GM19043 (cell line): ENCODE data around the gene TYMS.

Experiments
- ATAC-seq: cut with Tn5 transposase; IDR thresholded peaks from one replicate; pipeline ENCODE4 v1.9.1; 2021; ENCODE audit warnings: low read depth; ENCODE audit not compliant: unreplicated experiment

TYMS gene

GRCh38 chr18:644395-645004 is 13.0 kb upstream of the TYMS start:
- ATAC-seq = no peak

GRCh38 chr18:647304-647703 is 10.1 kb upstream of the TYMS start:
- no peak for ATAC-seq

GRCh38 chr18:649341-649740 is 8.1 kb upstream of the TYMS start:
- ATAC-seq = no peak

- peak; percentile 98 for ATAC-seq
Measured at GRCh38 chr18:650428-650858, 7.0 kb upstream of the TYMS start.

- ATAC-seq = no peak
Measured at GRCh38 chr18:652131-652530, 5.3 kb upstream of the TYMS start.

GRCh38 chr18:653512-653911 is 3.9 kb upstream of the TYMS start:
- ATAC-seq = no peak

GRCh38 chr18:654601-655000 is 2.9 kb upstream of the TYMS start:
- no peak for ATAC-seq

GRCh38 chr18:655445-655844 is 2.0 kb upstream of the TYMS start:
- ATAC-seq = no peak

GRCh38 chr18:658001-658946 is 821 bp downstream of the TYMS start:
- peak; percentile 51 for ATAC-seq

- ATAC-seq = no peak
Measured at GRCh38 chr18:658947-659533, 1.6 kb downstream of the TYMS start.

- ATAC-seq = no peak
Measured at GRCh38 chr18:659597-659996, 2.1 kb downstream of the TYMS start.

GRCh38 chr18:662197-662596 is 4.7 kb downstream of the TYMS start:
- ATAC-seq = no peak

GRCh38 chr18:666177-666576 is 8.7 kb downstream of the TYMS start:
- ATAC-seq = no peak

- no peak for ATAC-seq
Measured at GRCh38 chr18:666628-667027, 9.2 kb downstream of the TYMS start.

- no peak for ATAC-seq
Measured at GRCh38 chr18:668260-668659, 10.8 kb downstream of the TYMS start.

GRCh38 chr18:669077-669476 is 11.6 kb downstream of the TYMS start:
- ATAC-seq = no peak

- ATAC-seq = no peak
Measured at GRCh38 chr18:670522-670921, 13.1 kb downstream of the TYMS start.

GRCh38 chr18:671405-671804 is 14.0 kb downstream of the TYMS start:
- no peak for ATAC-seq

- ATAC-seq = no peak
Measured at GRCh38 chr18:673317-673716, 15.9 kb downstream of the TYMS start.

- no peak for ATAC-seq
Measured at GRCh38 chr18:673769-674168, 16.3 kb downstream of the TYMS start.

GRCh38 chr18:675307-675706 is 17.9 kb downstream of the TYMS start:
- ATAC-seq = no peak

GRCh38 chr18:676069-676468 is 18.6 kb downstream of the TYMS start:
- no peak for ATAC-seq
